PC-9 (cell line): ENCODE results near the gene ENTPD7. TPM values are rescaled to one million over a fixed set of nuclear protein-coding genes. Genes with fewer than 3 reads are reported as not detected.

Experiments
- BruUV-seq: library from RNA; stranded (reverse); fragments of 400-500 nt; replicated peaks from 2 replicates; lab custom pipeline; 2021; lab: Mats Ljungman, UMichigan
- CTCF ChIA-PET: fragments of 300-600 bp; sonication (Branson Sonifier 250); formaldehyde crosslinking; loops from one replicate; lab custom pipeline; 2022; ENCODE audit warnings: antibody characterized with exemption; lab: Charles Lee
- POLR2A ChIA-PET: fragments of 300-600 bp; sonication (Branson Sonifier 250); formaldehyde crosslinking; loops from one replicate; lab custom pipeline; 2022; ENCODE audit warnings: antibody characterized with exemption; ENCODE audit not compliant: unreplicated experiment; lab: Charles Lee
- DNase-seq, 2 experiments: peaks; one replicate each; pipeline versions ENCODE4 v3.0.0 to v3.0.0-alpha.2; 2015 to 2022; ENCODE audit warnings: mixed read lengths in 1 of 2
- H2AFZ ChIP-seq: fragments of 200-600 bp; sonication (generic); 2 replicates; pipeline ENCODE4 v1.8.1; 2017; ENCODE audit warnings: antibody characterized with exemption
- H3F3A ChIP-seq: fragments of 200-600 bp; sonication (generic); 2 replicates; pipeline ENCODE4 v1.8.1; 2017; ENCODE audit warnings: antibody characterized with exemption, mild to moderate bottlenecking, low read depth; ENCODE audit not compliant: insufficient read depth
- H3K27ac ChIP-seq: fragments of 200-600 bp; sonication (generic); 2 replicates; pipeline ENCODE4 v1.6.1; 2016; ENCODE audit warnings: mixed run types
- H3K27me3 ChIP-seq: fragments of 200-600 bp; sonication (generic); 2 replicates; pipeline ENCODE4 v1.6.1; 2016; ENCODE audit warnings: low read depth, mixed run types; ENCODE audit not compliant: insufficient read depth
- H3K36me3 ChIP-seq: fragments of 200-600 bp; sonication (generic); 2 replicates; pipeline ENCODE4 v1.6.1; 2016; ENCODE audit warnings: low read depth, mixed run types
- H3K4me1 ChIP-seq: fragments of 200-600 bp; sonication (generic); replicated peaks from 2 replicates; pipeline ENCODE4 v1.6.1; 2016; ENCODE audit warnings: mixed run types; ENCODE audit not compliant: insufficient read depth
- H3K4me2 ChIP-seq: fragments of 200-600 bp; sonication (generic); 2 replicates; pipeline ENCODE4 v1.6.1; 2017; ENCODE audit warnings: mixed run types
- H3K4me3 ChIP-seq: fragments of 200-600 bp; sonication (generic); 2 replicates; pipeline ENCODE4 v1.6.1; 2016; ENCODE audit warnings: mixed run types
- H3K79me2 ChIP-seq: fragments of 200-600 bp; sonication (generic); 2 replicates; pipeline ENCODE4 v1.6.1; 2017; ENCODE audit warnings: low read depth, mixed run types
- H3K9me2 ChIP-seq: fragments of 200-600 bp; sonication (generic); 2 replicates; pipeline ENCODE4 v1.8.1; 2017; ENCODE audit warnings: mild to moderate bottlenecking; ENCODE audit not compliant: insufficient read depth
- H3K9me3 ChIP-seq: fragments of 200-600 bp; sonication (generic); 2 replicates; pipeline ENCODE4 v1.8.1; 2016; ENCODE audit warnings: low read depth; ENCODE audit not compliant: insufficient read depth
- H4K20me1 ChIP-seq: fragments of 200-600 bp; sonication (generic); 2 replicates; pipeline ENCODE4 v1.8.1; 2017; ENCODE audit not compliant: insufficient read depth
- EZH2 ChIP-seq: fragments of 200-600 bp; sonication (generic); IDR thresholded peaks from 2 replicates; pipeline ENCODE4 v1.8.0; 2017; ENCODE audit warnings: antibody characterized with exemption, low read depth
- intact Hi-C: fragments of 100-400 bp; cut with micrococcal nuclease; formaldehyde crosslinking; loops from one replicate; pipeline ENCODE4 v1.10.0; 2022; ENCODE audit not compliant: unreplicated experiment
- total RNA-seq: library from RNA; stranded (reverse); gene quantifications from 2 replicates; pipeline ENCODE4 v1.2.3, GENCODE V29; 2021
- TF ChIP-seq, protein P1 (sequence below): fragments of 200-600 bp; sonication (generic); conservative IDR thresholded peaks from 2 replicates; pipeline ENCODE4 v1.6.1; 2017; ENCODE audit warnings: mixed run types, antibody characterized with exemption, mild to moderate bottlenecking, moderate library complexity

ENTPD7 gene
- total RNA-seq, 1 experiment from 2014 or later, result 5.4 TPM

DNA sequence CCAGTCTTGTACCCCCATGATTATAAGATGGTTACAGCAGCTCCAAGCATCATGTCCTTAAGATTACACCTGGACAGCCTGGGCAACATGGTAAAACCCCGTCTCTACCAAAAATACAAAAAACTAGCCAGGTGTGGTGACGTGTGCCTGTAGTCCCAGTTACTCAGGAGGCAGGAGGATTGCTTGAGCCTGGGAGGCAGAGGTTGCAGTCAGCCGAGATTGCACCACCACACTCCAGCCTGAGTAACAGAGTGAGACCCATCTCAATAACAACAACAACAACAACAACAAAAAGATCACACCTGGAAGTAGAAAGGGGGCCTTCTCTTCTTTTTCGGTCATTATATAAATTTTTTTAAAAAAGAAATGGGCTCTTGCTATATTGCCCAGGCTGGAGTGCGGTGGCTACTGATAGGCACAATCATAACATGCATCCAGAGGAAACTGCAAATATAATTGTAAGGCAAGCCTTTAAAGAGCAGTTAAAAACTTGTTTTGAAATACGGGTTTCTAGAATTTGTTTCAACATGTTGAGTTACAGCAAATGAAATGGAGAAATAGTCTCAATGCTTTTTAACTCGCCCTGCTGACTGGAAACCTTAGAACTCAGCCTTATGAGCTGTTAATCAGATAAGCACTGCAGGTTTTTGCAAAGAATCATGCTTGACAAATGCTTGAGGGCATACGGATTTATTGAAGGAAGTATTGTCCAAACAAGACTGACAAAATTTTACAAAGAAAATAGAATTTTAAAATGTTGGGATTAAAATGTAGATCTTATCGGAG lies 4.7 kb upstream of the ENTPD7 start:
- Histone ChIP-seq H3K4me3 (no peak overlapping the region), H3K9me3 (no peaks in the 10 kb centered on the region), H2AFZ (no peak overlapping the region), H3K79me2 (peaks cover 2% of the 10 kb centered on the region), H4K20me1 (no peaks in the 10 kb centered on the region), H3K36me3 (no peaks in the 10 kb centered on the region), H3K27ac (peak overlapping the region; percentile 12; the same call in 1 of the 2 replicates), H3K4me2 (no peak overlapping the region), H3K4me1 (peaks cover 24% of the 10 kb centered on the region), H3K27me3 (no peaks in the 10 kb centered on the region), H3F3A (peaks cover 10% of the 10 kb centered on the region; the same call in 1 of the 2 replicates), H3K9me2 (no peaks in the 10 kb centered on the region)
- ChIA-PET CTCF (no interaction called here), POLR2A (interaction anchor here (0.5 kb wide), 1 partner anchor 741 kb away, joined by 3 read pairs; no protein-coding TSS in a partner anchor)
- no TSS peak for BruUV-seq
- TF ChIP-seq, protein P1, sequence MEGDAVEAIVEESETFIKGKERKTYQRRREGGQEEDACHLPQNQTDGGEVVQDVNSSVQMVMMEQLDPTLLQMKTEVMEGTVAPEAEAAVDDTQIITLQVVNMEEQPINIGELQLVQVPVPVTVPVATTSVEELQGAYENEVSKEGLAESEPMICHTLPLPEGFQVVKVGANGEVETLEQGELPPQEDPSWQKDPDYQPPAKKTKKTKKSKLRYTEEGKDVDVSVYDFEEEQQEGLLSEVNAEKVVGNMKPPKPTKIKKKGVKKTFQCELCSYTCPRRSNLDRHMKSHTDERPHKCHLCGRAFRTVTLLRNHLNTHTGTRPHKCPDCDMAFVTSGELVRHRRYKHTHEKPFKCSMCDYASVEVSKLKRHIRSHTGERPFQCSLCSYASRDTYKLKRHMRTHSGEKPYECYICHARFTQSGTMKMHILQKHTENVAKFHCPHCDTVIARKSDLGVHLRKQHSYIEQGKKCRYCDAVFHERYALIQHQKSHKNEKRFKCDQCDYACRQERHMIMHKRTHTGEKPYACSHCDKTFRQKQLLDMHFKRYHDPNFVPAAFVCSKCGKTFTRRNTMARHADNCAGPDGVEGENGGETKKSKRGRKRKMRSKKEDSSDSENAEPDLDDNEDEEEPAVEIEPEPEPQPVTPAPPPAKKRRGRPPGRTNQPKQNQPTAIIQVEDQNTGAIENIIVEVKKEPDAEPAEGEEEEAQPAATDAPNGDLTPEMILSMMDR, result no peak
- no peak for TF ChIP-seq EZH2
- intact Hi-C loops, result no loop called here
- peak; percentile 17 to 88 for DNase-seq

GRCh38 chr10:99656199-99657064 lies 2.9 kb upstream of the ENTPD7 start:
- DNase-seq, result peak in 1 of 2 experiments; percentile 58
- Histone ChIP-seq H2AFZ (no peak overlapping the region), H3K36me3 (no peaks in the 10 kb centered on the region), H3K9me3 (no peaks in the 10 kb centered on the region), H3K79me2 (peaks cover 19% of the 10 kb centered on the region), H3K27me3 (no peaks in the 10 kb centered on the region), H3K9me2 (no peaks in the 10 kb centered on the region), H3K4me1 (peaks cover 36% of the 10 kb centered on the region), H3K4me2 (no peak overlapping the region), H3F3A (peaks cover 10% of the 10 kb centered on the region; the same call in 1 of the 2 replicates), H4K20me1 (no peaks in the 10 kb centered on the region), H3K27ac (no peak overlapping the region), H3K4me3 (no peak overlapping the region)
- CTCF ChIA-PET, result no interaction called here
- no TSS peak for BruUV-seq
- POLR2A ChIA-PET, result no interaction called here
- intact Hi-C loops, result no loop called here
- no peak for TF ChIP-seq EZH2

GRCh38 chr10:99658622-99659030 lies 683 bp upstream of the ENTPD7 start:
- intact Hi-C loops, result loop anchor here (1.0 kb wide), 1 partner anchor 37 kb away; no protein-coding TSS in a partner anchor
- H2AFZ ChIP-seq, result peak overlapping the region; percentile 75
- no peaks in the 10 kb centered on the region for H3K36me3 ChIP-seq
- peak overlapping the region; percentile 72 for H3K4me2 ChIP-seq
- H3F3A ChIP-seq, result peaks cover 10% of the 10 kb centered on the region; the same call in 1 of the 2 replicates
- H3K27ac ChIP-seq, result no peak overlapping the region
- H3K27me3 ChIP-seq, result no peaks in the 10 kb centered on the region
- CTCF ChIA-PET, result interaction anchor here (0.5 to 0.7 kb wide), 2 partner anchors 38 to 74 kb away, joined by 4 read pairs; partner anchors contain the start of gene SLC25A28
- TSS peak; percentile 78 for BruUV-seq
- no peak for TF ChIP-seq EZH2
- TF ChIP-seq, protein P1, result no peak
- DNase-seq, result no peak
- H3K79me2 ChIP-seq, result peaks cover 39% of the 10 kb centered on the region
- H3K9me2 ChIP-seq, result no peaks in the 10 kb centered on the region
- H3K9me3 ChIP-seq, result no peaks in the 10 kb centered on the region
- H4K20me1 ChIP-seq, result no peaks in the 10 kb centered on the region
- peak overlapping the region; percentile 98 for H3K4me3 ChIP-seq
- H3K4me1 ChIP-seq, result peaks cover 41% of the 10 kb centered on the region
- POLR2A ChIA-PET, result interaction anchor here (0.6 to 1.5 kb wide), 3 partner anchors 37 to 99 kb away, joined by 3 to 12 read pairs (median 5); no protein-coding TSS in a partner anchor
